SJSA1 (cell line): Measurements from ENCODE around the gene FHOD3. TPM values are rescaled to one million over a fixed set of nuclear protein-coding genes. Genes with fewer than 3 reads are reported as not detected.

ENCODE experiments used
- DNase-seq, 2 experiments: peaks; one replicate each; pipeline ENCODE4 v3.0.0-alpha.2; 2015 to 2020; ENCODE audit warnings: low spot score in 2 of 2, low read depth in 1 of 2
- H3K27ac ChIP-seq: fragments of 250-450 bp; sonication (Bioruptor Pico); 2 replicates; pipeline ENCODE4 v1.5.1; 2020; ENCODE audit warnings: mild to moderate bottlenecking, moderate library complexity
- H3K27me3 ChIP-seq: fragments of 250-450 bp; sonication (Bioruptor Pico); replicated peaks from 2 replicates; pipeline ENCODE4 v1.5.1; 2020; ENCODE audit warnings: mild to moderate bottlenecking, moderate library complexity
- H3K36me3 ChIP-seq: fragments of 250-450 bp; sonication (Bioruptor Pico); 2 replicates; pipeline ENCODE4 v1.5.1; 2020; ENCODE audit warnings: mild to moderate bottlenecking
- H3K4me1 ChIP-seq: fragments of 250-450 bp; sonication (Bioruptor Pico); replicated peaks from 2 replicates; pipeline ENCODE4 v1.6.1; 2021; ENCODE audit warnings: mild to moderate bottlenecking
- H3K4me3 ChIP-seq: fragments of 250-450 bp; sonication (Bioruptor Pico); 2 replicates; pipeline ENCODE4 v1.5.1; 2020; ENCODE audit warnings: mild to moderate bottlenecking
- H3K9me3 ChIP-seq: fragments of 250-450 bp; sonication (Bioruptor Pico); replicated peaks from 2 replicates; pipeline ENCODE4 v1.5.1; 2020; ENCODE audit warnings: mild to moderate bottlenecking
- total RNA-seq: library from RNA; depleted of rRNA; stranded (reverse); fragments of >200 nt; shearing (Covaris generic); gene quantifications from 2 replicates; pipeline ENCODE4 v1.2.3, GENCODE V29; 2014

FHOD3 gene
- total RNA-seq, 1 experiment from 2014 or later, result 0.53 TPM

DNA sequence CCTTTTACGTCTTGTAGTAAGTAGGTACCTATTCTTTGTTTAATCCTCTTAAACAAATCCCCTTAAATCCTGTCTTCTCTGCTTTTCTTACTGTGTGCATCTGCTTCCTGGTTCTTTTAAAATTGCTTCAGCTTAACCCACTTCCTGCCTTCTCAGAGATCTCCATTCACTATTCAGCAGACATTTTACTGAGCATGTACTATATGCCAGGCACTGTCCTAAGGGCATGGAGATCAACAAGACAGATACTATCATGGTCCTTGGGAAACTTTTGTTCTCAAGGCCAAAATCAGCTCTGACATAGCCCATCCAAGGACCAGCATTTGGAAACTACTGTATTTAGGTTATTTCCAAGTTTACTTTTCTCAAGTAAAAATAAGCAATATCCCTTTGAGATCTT is 303.8 kb downstream of the FHOD3 start:
- no peak overlapping the region for H3K4me3 ChIP-seq

DNA sequence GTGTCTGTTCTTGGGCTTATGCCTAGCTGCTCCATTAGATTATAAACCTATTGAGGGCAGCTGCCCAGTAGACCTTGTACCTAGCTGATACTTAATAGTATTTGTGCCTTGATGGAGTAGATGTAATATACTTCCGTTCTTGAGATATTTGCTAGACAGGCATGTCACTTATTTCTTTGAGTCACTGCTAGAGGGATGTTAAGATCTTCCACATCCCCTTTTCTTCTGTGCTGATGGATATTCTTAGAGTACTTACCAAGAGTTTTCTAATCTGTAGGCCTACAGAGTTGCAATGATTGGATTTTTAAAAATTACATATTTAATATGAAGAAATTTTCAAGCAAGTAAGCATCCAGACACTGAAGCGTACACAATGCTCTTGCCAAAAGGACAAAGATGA is 304.6 kb downstream of the FHOD3 start:
- Histone ChIP-seq H3K4me1 (no peaks in the 10 kb centered on the region), H3K27ac (no peak overlapping the region), H3K36me3 (no peaks in the 10 kb centered on the region), H3K4me3 (no peak overlapping the region), H3K27me3 (no peaks in the 10 kb centered on the region), H3K9me3 (no peaks in the 10 kb centered on the region)
- DNase-seq, result no peak

More for the DNA sequence above, 303.8 kb downstream of the FHOD3 start:
- H3K9me3 ChIP-seq, result no peaks in the 10 kb centered on the region
- H3K27ac ChIP-seq, result no peak overlapping the region
- H3K36me3 ChIP-seq, result no peaks in the 10 kb centered on the region
- no peak for DNase-seq
- H3K27me3 ChIP-seq, result no peaks in the 10 kb centered on the region
- no peaks in the 10 kb centered on the region for H3K4me1 ChIP-seq

DNA sequence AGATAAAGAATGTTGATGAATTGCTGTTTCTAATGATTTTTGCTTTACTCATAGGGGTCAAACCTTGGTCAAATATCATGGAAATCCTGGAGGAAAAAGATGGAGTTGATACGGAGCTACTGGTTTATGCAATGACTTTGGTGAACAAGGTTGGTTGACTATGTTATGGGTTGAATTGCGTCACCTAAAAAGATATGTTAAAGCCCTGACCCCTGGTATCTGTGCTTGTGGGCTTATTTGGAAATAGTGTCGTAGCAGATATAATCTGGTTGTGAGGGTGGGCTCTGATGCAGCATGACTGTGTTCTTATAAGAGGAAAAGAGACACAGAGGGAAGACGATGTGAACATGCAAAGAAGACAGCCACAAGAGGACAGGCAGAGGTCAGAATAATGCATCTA is 305.1 kb downstream of the FHOD3 start:
- H3K4me3 ChIP-seq, result no peak overlapping the region
- DNase-seq, result no peak
- H3K27ac ChIP-seq, result no peak overlapping the region
- no peaks in the 10 kb centered on the region for H3K4me1 ChIP-seq
- H3K36me3 ChIP-seq, result no peaks in the 10 kb centered on the region
- no peaks in the 10 kb centered on the region for H3K27me3 ChIP-seq
- no peaks in the 10 kb centered on the region for H3K9me3 ChIP-seq

DNA sequence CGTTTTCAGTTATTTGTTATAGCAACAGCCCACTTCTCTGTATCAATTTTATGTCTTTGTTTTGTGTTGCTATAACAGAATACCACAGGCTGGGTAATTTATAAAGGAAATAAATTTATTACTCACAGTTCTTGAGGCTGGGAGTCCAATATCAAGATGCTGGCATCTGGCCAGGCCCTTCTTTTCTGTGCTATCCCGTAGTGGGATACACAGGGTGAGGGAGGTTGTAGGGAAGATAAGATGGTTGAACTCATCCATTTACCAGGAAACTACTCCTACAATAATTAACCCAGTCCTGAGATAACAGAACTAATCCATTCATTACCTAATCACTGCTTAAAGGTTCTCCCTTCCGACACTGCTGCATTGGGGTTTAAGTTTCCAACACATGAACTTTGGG is 310.6 kb downstream of the FHOD3 start:
- H3K36me3 ChIP-seq, result no peaks in the 10 kb centered on the region
- no peak overlapping the region for H3K27ac ChIP-seq
- H3K4me3 ChIP-seq, result no peak overlapping the region
- H3K9me3 ChIP-seq, result no peaks in the 10 kb centered on the region
- no peaks in the 10 kb centered on the region for H3K4me1 ChIP-seq
- no peak for DNase-seq
- no peaks in the 10 kb centered on the region for H3K27me3 ChIP-seq

DNA sequence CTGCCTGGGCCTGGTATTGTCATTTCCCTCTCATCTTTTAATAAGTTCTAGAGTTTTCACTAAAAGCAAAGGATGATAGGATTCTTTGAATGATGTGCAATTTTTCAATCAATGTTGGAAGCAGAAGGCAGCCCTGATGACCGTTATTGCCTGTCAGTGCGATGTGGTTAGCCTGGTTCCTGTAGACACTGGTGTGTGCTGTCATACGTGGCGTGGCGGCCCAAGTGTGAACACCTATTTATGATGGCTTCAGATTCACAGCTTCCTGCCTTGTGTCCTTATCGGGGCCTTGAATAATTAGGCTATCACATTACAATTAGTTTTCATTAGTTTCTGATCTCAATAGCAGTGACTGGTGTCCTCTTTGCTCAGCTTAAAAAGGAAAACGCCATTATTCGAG is 312.7 kb downstream of the FHOD3 start:
- H3K9me3 ChIP-seq, result no peaks in the 10 kb centered on the region
- no peak overlapping the region for H3K27ac ChIP-seq
- no peaks in the 10 kb centered on the region for H3K4me1 ChIP-seq
- DNase-seq, result no peak
- no peaks in the 10 kb centered on the region for H3K27me3 ChIP-seq
- H3K36me3 ChIP-seq, result no peaks in the 10 kb centered on the region
- H3K4me3 ChIP-seq, result no peak overlapping the region

DNA sequence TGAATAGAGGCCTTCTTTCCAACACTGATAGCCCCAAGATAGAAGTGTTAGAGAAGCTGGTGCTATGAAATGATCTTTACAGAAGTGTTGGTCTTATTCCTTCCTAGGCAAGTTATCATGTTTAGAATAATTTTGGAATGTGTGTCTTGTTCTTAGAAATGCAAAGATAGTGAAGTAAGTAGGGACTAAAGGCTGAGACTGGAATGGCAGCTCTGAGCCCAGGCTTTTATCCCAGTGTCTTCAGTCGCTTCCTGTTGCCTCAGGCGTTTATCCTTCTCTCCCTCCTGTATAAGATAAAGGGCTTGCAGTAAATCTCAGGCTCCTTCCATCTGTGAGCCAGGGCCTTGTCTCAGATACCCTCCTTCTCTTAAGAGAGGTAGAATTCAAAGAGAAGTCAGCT is 313.1 kb downstream of the FHOD3 start:
- no peak for DNase-seq
- Histone ChIP-seq H3K9me3 (no peaks in the 10 kb centered on the region), H3K27ac (no peak overlapping the region), H3K36me3 (no peaks in the 10 kb centered on the region), H3K27me3 (no peaks in the 10 kb centered on the region), H3K4me1 (no peaks in the 10 kb centered on the region), H3K4me3 (no peak overlapping the region)

DNA sequence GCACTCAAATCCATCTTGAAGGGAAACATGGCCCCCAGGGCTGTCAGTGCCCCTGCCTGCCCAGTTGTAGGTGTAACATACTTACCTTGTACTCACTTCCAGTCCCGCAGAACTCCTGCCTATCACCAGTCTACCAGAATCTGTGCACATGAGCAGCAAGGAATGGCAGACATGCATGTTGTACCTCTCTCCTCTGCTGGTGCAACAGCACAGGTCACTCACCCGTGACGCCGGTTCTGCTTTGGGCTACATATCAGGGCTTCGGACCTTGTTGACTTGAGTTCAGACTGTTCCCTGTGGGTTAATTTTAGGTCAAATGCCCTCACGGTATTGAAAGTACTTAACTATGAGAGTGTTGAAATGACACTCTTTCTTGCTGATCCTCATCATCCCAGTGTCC is 315.6 kb downstream of the FHOD3 start:
- Histone ChIP-seq H3K9me3 (no peaks in the 10 kb centered on the region), H3K36me3 (no peaks in the 10 kb centered on the region), H3K27ac (no peak overlapping the region), H3K4me1 (no peaks in the 10 kb centered on the region), H3K4me3 (no peak overlapping the region), H3K27me3 (no peaks in the 10 kb centered on the region)
- DNase-seq, result no peak

DNA sequence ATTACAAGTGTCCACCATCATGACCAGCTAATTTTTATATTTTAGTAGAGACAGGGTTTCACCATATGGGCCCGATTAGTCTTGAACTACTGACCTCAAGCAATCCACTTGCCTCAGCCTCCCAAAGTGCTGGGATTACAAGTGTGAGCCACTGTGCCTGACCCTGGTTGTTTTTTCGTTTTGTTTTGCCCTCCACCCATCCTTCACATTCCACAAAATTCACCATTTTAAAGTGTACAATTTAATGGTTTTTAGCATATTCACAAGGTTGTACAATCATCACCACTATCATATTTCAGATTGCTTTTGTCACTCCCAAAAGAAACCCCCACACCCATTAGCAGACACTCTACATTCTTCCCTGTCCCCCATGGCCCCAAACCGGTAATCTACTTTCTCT is 316.3 kb downstream of the FHOD3 start:
- Histone ChIP-seq H3K36me3 (no peaks in the 10 kb centered on the region), H3K27me3 (no peaks in the 10 kb centered on the region), H3K4me1 (no peaks in the 10 kb centered on the region), H3K9me3 (no peaks in the 10 kb centered on the region), H3K27ac (no peak overlapping the region), H3K4me3 (no peak overlapping the region)
- no peak for DNase-seq

DNA sequence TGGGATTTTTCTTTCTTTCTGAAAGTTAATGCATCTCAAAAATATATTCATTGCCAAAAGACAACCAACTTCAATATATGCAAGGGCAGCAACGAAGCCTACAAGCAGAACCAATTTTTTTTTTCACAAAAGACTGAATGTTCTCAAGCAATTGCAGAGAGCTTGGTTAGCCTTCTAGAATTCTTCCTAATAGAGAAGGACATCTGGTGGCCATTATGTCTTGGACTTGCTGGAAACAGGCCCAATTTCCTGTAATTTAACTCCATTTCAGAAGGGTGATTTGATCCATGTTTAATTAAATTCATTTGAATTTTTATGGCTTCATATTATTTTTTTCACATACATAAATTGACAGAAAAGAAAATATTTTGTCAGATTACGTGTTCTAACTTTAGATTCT is 323.3 kb downstream of the FHOD3 start:
- no peak overlapping the region for H3K4me3 ChIP-seq
- H3K9me3 ChIP-seq, result no peaks in the 10 kb centered on the region
- H3K27me3 ChIP-seq, result no peaks in the 10 kb centered on the region
- H3K27ac ChIP-seq, result no peak overlapping the region
- H3K36me3 ChIP-seq, result no peaks in the 10 kb centered on the region
- H3K4me1 ChIP-seq, result no peaks in the 10 kb centered on the region
- no peak for DNase-seq

DNA sequence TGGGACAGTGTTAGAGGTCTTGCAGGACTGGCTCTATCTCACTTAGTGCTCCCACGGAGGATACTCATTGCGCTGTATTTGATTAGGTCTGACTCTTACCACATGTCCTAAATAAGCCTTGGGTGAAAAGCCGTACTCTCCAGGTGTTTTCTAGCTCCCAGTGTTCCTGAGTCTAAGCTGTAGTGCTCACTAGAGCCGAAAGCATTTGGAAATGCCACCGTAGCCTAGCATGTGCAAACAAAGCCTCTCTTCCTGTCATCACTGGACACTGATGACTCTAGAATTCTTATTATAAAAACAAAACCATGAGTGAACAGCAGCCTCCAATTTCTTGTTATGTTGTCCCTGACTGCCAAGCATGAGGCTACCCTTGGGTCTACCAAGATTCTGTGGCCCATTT is 325.1 kb downstream of the FHOD3 start:
- no peaks in the 10 kb centered on the region for H3K4me1 ChIP-seq
- no peaks in the 10 kb centered on the region for H3K9me3 ChIP-seq
- no peak overlapping the region for H3K4me3 ChIP-seq
- H3K27me3 ChIP-seq, result no peaks in the 10 kb centered on the region
- DNase-seq, result no peak
- no peaks in the 10 kb centered on the region for H3K36me3 ChIP-seq
- H3K27ac ChIP-seq, result no peak overlapping the region

DNA sequence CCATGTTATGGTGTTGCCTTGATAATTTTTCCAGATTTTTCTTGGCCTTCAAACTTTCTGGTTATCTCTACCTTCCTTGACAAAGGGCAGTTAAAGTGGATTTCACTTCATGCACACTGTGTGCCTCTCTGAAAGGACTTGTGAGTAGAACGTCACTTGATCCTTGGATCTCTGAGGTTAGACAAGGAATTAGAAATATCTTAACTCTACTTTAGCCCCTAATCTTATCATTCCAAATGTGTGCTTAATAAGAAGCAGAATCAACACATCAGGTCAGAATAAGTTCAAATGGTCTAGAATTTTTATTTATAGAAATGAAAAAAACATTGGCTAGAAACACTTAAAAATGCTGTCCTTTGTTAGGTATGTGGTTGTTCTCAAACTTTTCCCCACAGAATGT is 325.6 kb downstream of the FHOD3 start:
- Histone ChIP-seq H3K4me1 (no peaks in the 10 kb centered on the region), H3K36me3 (no peaks in the 10 kb centered on the region), H3K27ac (no peak overlapping the region), H3K4me3 (no peak overlapping the region), H3K27me3 (no peaks in the 10 kb centered on the region), H3K9me3 (no peaks in the 10 kb centered on the region)
- DNase-seq, result no peak

DNA sequence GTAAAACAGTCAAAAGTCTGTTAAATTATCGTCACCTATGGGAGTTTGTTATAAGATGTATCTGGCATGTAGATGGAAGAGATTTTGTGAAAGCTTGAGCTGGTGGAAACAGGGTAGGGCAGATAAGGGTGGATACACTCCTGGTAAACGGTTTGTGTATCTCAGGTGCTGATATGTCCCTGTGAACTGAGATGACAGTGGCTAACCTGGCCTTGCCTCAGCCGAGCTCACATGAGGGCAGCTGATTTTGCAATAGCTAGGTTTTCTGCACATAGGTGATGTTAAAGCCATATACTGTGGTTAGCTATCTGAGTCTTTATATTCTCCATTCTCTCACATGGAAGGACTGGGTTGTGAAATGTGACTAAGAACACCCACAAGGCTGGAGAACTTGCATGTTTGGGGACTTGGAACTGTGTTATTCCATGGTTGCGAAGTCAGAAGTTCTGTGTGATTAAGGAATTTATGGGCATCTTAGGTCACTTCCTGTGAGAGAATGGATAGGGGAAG is 326.2 kb downstream of the FHOD3 start:
- H3K36me3 ChIP-seq, result no peaks in the 10 kb centered on the region
- H3K9me3 ChIP-seq, result no peaks in the 10 kb centered on the region
- H3K27me3 ChIP-seq, result no peaks in the 10 kb centered on the region
- H3K27ac ChIP-seq, result no peak overlapping the region
- DNase-seq, result no peak
- H3K4me3 ChIP-seq, result no peak overlapping the region
- no peaks in the 10 kb centered on the region for H3K4me1 ChIP-seq

DNA sequence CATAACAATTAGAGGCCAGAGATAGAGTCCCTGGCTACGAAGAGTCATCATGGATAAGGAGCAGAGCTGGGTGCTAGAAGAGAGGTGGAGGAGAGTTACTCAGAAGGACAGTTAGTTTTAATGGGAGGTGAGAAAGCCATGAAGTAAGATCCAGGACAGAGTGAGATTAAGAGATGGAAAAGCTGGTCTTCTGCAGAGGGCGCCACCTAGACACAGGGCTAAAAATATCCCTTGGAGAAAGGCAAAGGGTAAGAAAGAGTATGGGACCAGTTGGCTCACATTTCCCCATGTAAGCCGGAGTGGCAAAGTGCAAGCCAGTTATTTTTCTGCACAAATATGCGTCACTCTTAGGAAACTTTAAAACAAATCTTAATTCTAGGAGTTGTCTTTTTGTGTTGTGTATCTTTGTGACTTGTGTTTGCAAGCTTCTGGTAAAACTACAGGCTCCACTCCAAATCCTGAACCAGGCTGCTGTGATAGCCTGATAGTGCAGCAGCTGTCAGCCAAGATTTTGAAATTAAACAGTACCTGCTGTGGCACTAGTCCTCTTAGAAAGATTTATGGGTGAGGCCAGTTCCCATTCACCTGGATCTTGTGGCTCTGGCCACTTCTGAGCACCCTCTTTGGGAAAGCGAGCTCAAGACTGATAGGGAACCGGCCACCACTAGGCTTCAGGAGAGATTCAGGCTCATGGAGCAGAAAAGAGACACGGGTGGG is 327.1 kb downstream of the FHOD3 start:
- H3K4me1 ChIP-seq, result no peaks in the 10 kb centered on the region
- DNase-seq, result no peak
- no peaks in the 10 kb centered on the region for H3K36me3 ChIP-seq
- no peak overlapping the region for H3K4me3 ChIP-seq
- H3K27ac ChIP-seq, result no peak overlapping the region
- no peaks in the 10 kb centered on the region for H3K9me3 ChIP-seq
- no peaks in the 10 kb centered on the region for H3K27me3 ChIP-seq

DNA sequence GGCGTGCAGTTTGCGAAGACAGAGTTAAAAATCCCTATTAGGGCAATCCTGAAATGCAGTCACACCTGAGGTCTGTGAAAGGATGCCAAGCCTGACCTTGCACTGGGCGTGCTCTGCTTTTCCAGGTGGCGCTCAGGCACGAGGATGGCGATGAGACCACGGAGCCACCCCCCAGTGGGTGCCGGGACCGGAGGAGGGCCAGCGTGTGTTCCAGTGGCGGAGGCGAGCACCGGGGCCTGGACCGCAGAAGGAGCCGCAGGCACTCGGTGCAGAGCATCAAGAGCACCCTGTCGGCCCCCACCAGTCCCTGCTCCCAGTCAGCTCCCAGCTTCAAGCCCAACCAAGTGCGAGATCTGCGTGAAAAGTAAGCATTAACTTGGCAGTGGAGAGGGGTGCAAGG is 327.9 kb downstream of the FHOD3 start:
- Histone ChIP-seq H3K27me3 (no peaks in the 10 kb centered on the region), H3K27ac (no peak overlapping the region), H3K4me1 (no peaks in the 10 kb centered on the region), H3K4me3 (no peak overlapping the region), H3K9me3 (no peaks in the 10 kb centered on the region), H3K36me3 (no peaks in the 10 kb centered on the region)
- no peak for DNase-seq

DNA sequence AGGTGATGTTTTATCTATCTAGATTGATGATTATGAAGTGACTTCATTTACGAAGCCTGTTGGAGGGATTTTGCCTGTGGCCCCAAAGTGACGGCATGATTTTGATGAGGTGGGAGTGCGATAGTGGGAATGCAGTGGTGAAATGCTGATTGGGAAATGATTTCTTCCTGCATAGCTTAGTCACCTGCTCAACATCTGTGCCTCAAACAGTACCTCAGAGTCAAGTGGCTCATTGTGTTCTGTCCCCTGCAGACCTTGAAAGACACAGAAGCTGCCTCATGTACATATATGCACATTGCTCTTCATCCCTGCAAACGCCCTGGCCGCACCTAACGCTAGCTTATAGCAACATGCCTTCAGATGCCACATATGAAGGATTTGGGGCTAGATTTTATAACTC is 330.1 kb downstream of the FHOD3 start:
- no peak for DNase-seq
- no peak overlapping the region for H3K4me3 ChIP-seq
- H3K36me3 ChIP-seq, result no peaks in the 10 kb centered on the region
- H3K4me1 ChIP-seq, result no peaks in the 10 kb centered on the region
- H3K27ac ChIP-seq, result no peak overlapping the region
- H3K9me3 ChIP-seq, result no peaks in the 10 kb centered on the region; the same call in 1 of the 2 replicates
- no peaks in the 10 kb centered on the region for H3K27me3 ChIP-seq
